Liver (tissue), 9 donors: Measurements from ENCODE around the gene DYRK1A. TPM values are rescaled to one million over a fixed set of nuclear protein-coding genes. Genes with fewer than 3 reads are reported as not detected.

ENCODE experiments used
- DNase-seq: peaks from one replicate; pipeline ENCODE4 v3.0.0-alpha.2; 2017; ENCODE audit warnings: low spot score
- H3K27ac ChIP-seq, 2 donors: one replicate each; pipeline ENCODE4 v1.7.0; 2013; ENCODE audit warnings: inconsistent platforms in 2 of 2, low read length in 2 of 2, control low read depth in 1 of 2, low read depth in 1 of 2, mild to moderate bottlenecking in 1 of 2
- H3K27me3 ChIP-seq, 4 donors: one replicate each; pipeline versions ENCODE4 v1.6.1 to v1.7.0; 2013; ENCODE audit warnings: low read length in 3 of 4, inconsistent platforms in 1 of 4, mild to moderate bottlenecking in 1 of 4, moderate library complexity in 1 of 4; ENCODE audit not compliant: control insufficient read depth in 4 of 4, insufficient read depth in 4 of 4
- H3K36me3 ChIP-seq, 4 donors: one replicate each; pipeline versions ENCODE4 v1.6.1 to v1.7.0; 2013; ENCODE audit warnings: low read length in 3 of 4, mild to moderate bottlenecking in 3 of 4, low read depth in 1 of 4, moderate library complexity in 1 of 4; ENCODE audit not compliant: control insufficient read depth in 4 of 4, insufficient read depth in 3 of 4
- H3K4me1 ChIP-seq, 4 donors: one replicate each; pipeline versions ENCODE4 v1.6.1 to v1.7.0; 2013; ENCODE audit warnings: low read length in 3 of 4, mild to moderate bottlenecking in 3 of 4, moderate library complexity in 1 of 4; ENCODE audit not compliant: control insufficient read depth in 4 of 4, insufficient read depth in 4 of 4
- H3K4me3 ChIP-seq, 3 donors: one replicate each; pipeline versions ENCODE4 v1.6.1 to v1.7.0; 2013; ENCODE audit warnings: low read length in 3 of 3, control low read depth in 1 of 3, low read depth in 1 of 3, mild to moderate bottlenecking in 1 of 3
- H3K9ac ChIP-seq, 2 donors: one replicate each; pipeline ENCODE4 v1.7.0; 2013; ENCODE audit warnings: low read length in 2 of 2, mild to moderate bottlenecking in 2 of 2, moderate library complexity in 2 of 2, control low read depth in 1 of 2, low read depth in 1 of 2
- H3K9me3 ChIP-seq, 4 donors: one replicate each; pipeline versions ENCODE4 v1.6.1 to v1.7.0; 2013; ENCODE audit warnings: low read length in 3 of 4; ENCODE audit not compliant: control insufficient read depth in 4 of 4
- FOXA1 ChIP-seq: IDR thresholded peaks from 2 replicates; pipeline ENCODE4 v1.6.1; 2016; ENCODE audit warnings: antibody characterized with exemption
- FOXA2 ChIP-seq: IDR thresholded peaks from 2 replicates; pipeline ENCODE4 v1.6.1; 2016; ENCODE audit warnings: antibody characterized with exemption
- GABPA ChIP-seq, 2 donors: IDR thresholded peaks in 1 of 2; conservative IDR thresholded peaks in 1 of 2; 2 replicates each; pipeline ENCODE4 v1.6.1; 2016; ENCODE audit warnings: antibody characterized with exemption in 2 of 2, mild to moderate bottlenecking in 1 of 2, moderate library complexity in 1 of 2
- HNF4A ChIP-seq, 2 donors: conservative IDR thresholded peaks; 2 replicates each; pipeline ENCODE4 v1.6.1; 2016; ENCODE audit warnings: antibody characterized with exemption in 2 of 2, mild to moderate bottlenecking in 2 of 2
- HNF4G ChIP-seq: IDR thresholded peaks from 2 replicates; pipeline ENCODE4 v1.6.1; 2016; ENCODE audit warnings: antibody characterized with exemption
- MAX ChIP-seq: IDR thresholded peaks from 2 replicates; pipeline ENCODE4 v1.6.1; 2016; ENCODE audit warnings: antibody characterized with exemption
- NR2F2 ChIP-seq: IDR thresholded peaks from 2 replicates; pipeline ENCODE4 v1.6.1; 2016; ENCODE audit warnings: antibody characterized with exemption
- RAD21 ChIP-seq, 2 donors: IDR thresholded peaks; 2 replicates each; pipeline ENCODE4 v1.6.1; 2016; ENCODE audit warnings: antibody characterized with exemption in 2 of 2, mild to moderate bottlenecking in 2 of 2
- REST ChIP-seq: IDR thresholded peaks from 2 replicates; pipeline ENCODE4 v1.6.1; 2016; ENCODE audit warnings: antibody characterized with exemption, mild to moderate bottlenecking
- RXRA ChIP-seq, 2 donors: IDR thresholded peaks; 2 replicates each; pipeline ENCODE4 v1.6.1; 2017 to 2018; ENCODE audit warnings: antibody characterized with exemption in 2 of 2, mild to moderate bottlenecking in 1 of 2
- TAF1 ChIP-seq: conservative IDR thresholded peaks from 2 replicates; pipeline ENCODE4 v1.6.1; 2016; ENCODE audit warnings: antibody characterized with exemption, mild to moderate bottlenecking
- YY1 ChIP-seq: IDR thresholded peaks from 2 replicates; pipeline ENCODE4 v1.6.1; 2016; ENCODE audit warnings: antibody characterized with exemption, mild to moderate bottlenecking
- ZBTB33 ChIP-seq: IDR thresholded peaks from 2 replicates; pipeline ENCODE4 v1.6.1; 2016; ENCODE audit warnings: antibody characterized with exemption
- WGBS: extraction: QIAGEN DNeasy Blood & Tissue Kit; methylation state at CpG from one replicate; pipeline ENCODE4 v1.1.7; 2013; 5-methylcytosine and 5-hydroxymethylcytosine counted together
- polyA plus RNA-seq, 2 donors: library from polyadenylated mRNA; stranded (reverse) in 1 of 2; unstranded in 1 of 2; fragments of 200-250 nt in 1 of 2; fragments of >200 nt in 1 of 2; fragmentation: Nextera tagmentation in 1 of 2; extraction: Ambion mirVana in 1 of 2; gene quantifications; one replicate each; pipeline versions ENCODE4 v1.2.1 to v1.2.3, GENCODE V29; 2013 to 2015
- total RNA-seq, 2 donors: library from RNA; depleted of rRNA; stranded (reverse); fragments of >200 nt; gene quantifications; one replicate each; pipeline ENCODE4 v1.2.3, GENCODE V29; 2014
- TF ChIP-seq, protein P1 (sequence below): IDR thresholded peaks from 2 replicates; pipeline ENCODE4 v1.6.1; 2016; ENCODE audit warnings: antibody characterized with exemption
- donor health status: healthy.
- donor health status: healthy.
- donor health status: healthy.
- donor health status: healthy.
- donor health status: healthy.

DYRK1A gene
- total and polyA plus RNA-seq, 4 donors, result 5.1 to 58.3 (median 22.9) TPM

DNA sequence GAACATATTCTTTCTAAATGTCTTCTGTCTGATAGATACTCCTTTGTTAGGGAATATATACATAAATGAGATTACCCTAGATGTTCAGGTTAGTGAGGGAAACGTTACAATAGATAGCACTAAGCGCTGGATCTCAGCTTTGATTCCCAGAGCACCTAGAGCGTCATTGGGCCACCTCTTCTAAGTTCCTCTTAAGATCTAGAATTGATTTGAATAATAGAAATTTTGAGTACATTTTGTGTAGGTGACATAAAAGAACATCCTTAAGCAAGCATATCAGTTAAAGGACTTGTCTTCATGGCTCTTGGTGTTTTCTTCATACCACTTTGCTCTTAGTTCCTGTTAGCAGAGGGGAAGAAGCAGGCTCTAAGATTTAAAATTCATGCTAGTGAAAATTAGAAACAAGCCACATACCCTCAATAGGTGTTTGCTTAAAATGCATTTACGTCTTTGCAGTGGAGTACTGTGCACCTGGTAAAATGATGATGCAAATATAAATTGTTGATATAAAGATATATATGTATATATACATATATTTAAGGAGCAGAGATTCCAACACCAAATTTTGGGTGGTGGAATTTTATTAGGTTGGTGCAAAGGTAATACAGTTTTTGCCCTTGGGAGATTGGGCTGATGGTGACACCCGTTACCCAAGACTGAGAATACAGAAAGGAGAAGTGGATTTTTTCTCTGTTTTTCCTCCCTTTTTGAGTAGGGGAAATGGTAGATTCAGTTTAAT is 47.1 kb downstream of the DYRK1A start (continued):
- TF ChIP-seq ZBTB33 (no peak), NR2F2 (no peak), MAX (no peak), FOXA2 (no peak)

- H3K4me1 ChIP-seq, result peaks cover 7 to 32% (median 14%) of the 10 kb centered on the region in 4 donors
Measured at GRCh38 chr21:37414292-37415253, 48.0 kb downstream of the DYRK1A start.

GRCh38 chr21:37415939-37416338 is 49.4 kb downstream of the DYRK1A start:
- H3K27me3 ChIP-seq, result no peaks in the 10 kb centered on the region
- no peak overlapping the region for H3K27ac ChIP-seq
- no peak overlapping the region for H3K9ac ChIP-seq
- WGBS, result 13% methylated on average over 2 of the region's 2 CpGs
- H3K36me3 ChIP-seq, result no peaks in the 10 kb centered on the region
- no peak overlapping the region for H3K4me3 ChIP-seq
- TF ChIP-seq GABPA (IDR thresholded peaks at IDR 0.05 in 1 of 2, conservative IDR thresholded peaks at IDR 0.05 in 1 of 2) (no peak), RXRA (IDR thresholded peaks at IDR 0.05) (peak; percentile 61 to 82), TAF1 (no peak), RAD21 (IDR thresholded peaks at IDR 0.05) (peak in 1 of 2 donors; percentile 15), ZBTB33 (no peak), HNF4A (conservative IDR thresholded peaks at IDR 0.05) (peak; percentile 85 to 92), HNF4G (peak; percentile 72), FOXA1 (no peak), NR2F2 (peak; percentile 80), REST (no peak), YY1 (peak; percentile 26), MAX (no peak)
- TF ChIP-seq, protein P1, sequence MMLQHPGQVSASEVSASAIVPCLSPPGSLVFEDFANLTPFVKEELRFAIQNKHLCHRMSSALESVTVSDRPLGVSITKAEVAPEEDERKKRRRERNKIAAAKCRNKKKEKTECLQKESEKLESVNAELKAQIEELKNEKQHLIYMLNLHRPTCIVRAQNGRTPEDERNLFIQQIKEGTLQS, result no peak
- no peaks in the 10 kb centered on the region for H3K9me3 ChIP-seq
- H3K4me1 ChIP-seq, result peaks cover 5 to 32% (median 14%) of the 10 kb centered on the region in 4 donors
- no peak for DNase-seq

More at GRCh38 chr21:37414292-37415253, 48.0 kb downstream of the DYRK1A start:
- Histone ChIP-seq H3K27me3 (no peaks in the 10 kb centered on the region), H3K9ac (no peak overlapping the region), H3K9me3 (no peaks in the 10 kb centered on the region), H3K36me3 (no peaks in the 10 kb centered on the region), H3K4me3 (no peak overlapping the region), H3K27ac (no peak overlapping the region)
- 94% methylated on average over 5 of the region's 5 CpGs for WGBS
- no peak for DNase-seq
- no peak for TF ChIP-seq YY1
- no peak for TF ChIP-seq HNF4G
- no peak for TF ChIP-seq FOXA2
